Renal cortical epithelial cell (primary cell): ENCODE results near the gene CCL19. TPM values are rescaled to one million over a fixed set of nuclear protein-coding genes. Genes with fewer than 3 reads are reported as not detected.
A peak's percentile ranks its signal among the peaks of the same experiment; 100 is the strongest.

Source experiments
- DNase-seq: peaks from one replicate; pipeline ENCODE4 v3.0.0-alpha.2; 2011; ENCODE audit warnings: low read depth
- total RNA-seq: library from RNA; depleted of rRNA; stranded (reverse); fragments of >200 nt; gene quantifications from 2 replicates; pipeline ENCODE4 v1.2.3, GENCODE V29; 2014

Gene CCL19
- total RNA-seq, 1 donor from 2014 or later: not detected

GRCh38 chr9:34662526-34663302 is 28.4 kb downstream of the CCL19 start, which contains the start of gene CCL27:
Gene CCL27 (minus strand): TSS chr9:34662657. CDS start chr9:34662633, 24 bp downstream.
- no peak for DNase-seq

- peak; percentile 52 for DNase-seq
These were observed 31.4 kb downstream of the CCL19 start for GRCh38 chr9:34659592-34660253.

- DNase-seq: no peak
These were observed 32.6 kb downstream of the CCL19 start for GRCh38 chr9:34658461-34658860.

- DNase-seq: no peak
These were observed 34.1 kb downstream of the CCL19 start for GRCh38 chr9:34656992-34657391.

GRCh38 chr9:34655394-34655793 is 35.7 kb downstream of the CCL19 start:
- DNase-seq: no peak

GRCh38 chr9:34654323-34655051 is 36.6 kb downstream of the CCL19 start:
- DNase-seq: no peak

GRCh38 chr9:34653151-34654072 is 37.7 kb downstream of the CCL19 start:
- no peak for DNase-seq

- DNase-seq: no peak
These were observed 38.5 kb downstream of the CCL19 start for GRCh38 chr9:34652602-34653000.

- DNase-seq: peak; percentile 62
These were observed 39.0 kb downstream of the CCL19 start, which contains the start of gene IL11RA for GRCh38 chr9:34651876-34652601. Gene IL11RA (plus strand): TSS chr9:34652185. CDS start chr9:34655218, 3,033 bp downstream.

GRCh38 chr9:34651321-34651720 is 39.8 kb downstream of the CCL19 start:
- peak; percentile 53 for DNase-seq

GRCh38 chr9:34650816-34651215 is 40.3 kb downstream of the CCL19 start:
- DNase-seq: peak; percentile 40

GRCh38 chr9:34648673-34649072 is 42.4 kb downstream of the CCL19 start:
- DNase-seq: no peak

- DNase-seq: no peak
These were observed 43.4 kb downstream of the CCL19 start for GRCh38 chr9:34647651-34648050.

GRCh38 chr9:34647084-34647403 is 44.0 kb downstream of the CCL19 start:
- DNase-seq: no peak

GRCh38 chr9:34646211-34647083 is 44.6 kb downstream of the CCL19 start, which contains the start of gene GALT:
Gene GALT (plus strand): TSS chr9:34646675. CDS start chr9:34646705, 30 bp downstream.
- DNase-seq: peak; percentile 61

- DNase-seq: peak; percentile 54
These were observed 46.2 kb downstream of the CCL19 start for GRCh38 chr9:34644766-34645314.

- DNase-seq: no peak
These were observed 48.4 kb downstream of the CCL19 start for GRCh38 chr9:34642679-34643078.
